ENCODE results near the gene LRP5. TPM values are rescaled to one million over a fixed set of nuclear protein-coding genes. Genes with fewer than 3 reads are reported as not detected.

LRP5 gene
- total and polyA plus RNA-seq, 7 donors: 18.0 to 63.1 (median 28.9) TPM

DNA sequence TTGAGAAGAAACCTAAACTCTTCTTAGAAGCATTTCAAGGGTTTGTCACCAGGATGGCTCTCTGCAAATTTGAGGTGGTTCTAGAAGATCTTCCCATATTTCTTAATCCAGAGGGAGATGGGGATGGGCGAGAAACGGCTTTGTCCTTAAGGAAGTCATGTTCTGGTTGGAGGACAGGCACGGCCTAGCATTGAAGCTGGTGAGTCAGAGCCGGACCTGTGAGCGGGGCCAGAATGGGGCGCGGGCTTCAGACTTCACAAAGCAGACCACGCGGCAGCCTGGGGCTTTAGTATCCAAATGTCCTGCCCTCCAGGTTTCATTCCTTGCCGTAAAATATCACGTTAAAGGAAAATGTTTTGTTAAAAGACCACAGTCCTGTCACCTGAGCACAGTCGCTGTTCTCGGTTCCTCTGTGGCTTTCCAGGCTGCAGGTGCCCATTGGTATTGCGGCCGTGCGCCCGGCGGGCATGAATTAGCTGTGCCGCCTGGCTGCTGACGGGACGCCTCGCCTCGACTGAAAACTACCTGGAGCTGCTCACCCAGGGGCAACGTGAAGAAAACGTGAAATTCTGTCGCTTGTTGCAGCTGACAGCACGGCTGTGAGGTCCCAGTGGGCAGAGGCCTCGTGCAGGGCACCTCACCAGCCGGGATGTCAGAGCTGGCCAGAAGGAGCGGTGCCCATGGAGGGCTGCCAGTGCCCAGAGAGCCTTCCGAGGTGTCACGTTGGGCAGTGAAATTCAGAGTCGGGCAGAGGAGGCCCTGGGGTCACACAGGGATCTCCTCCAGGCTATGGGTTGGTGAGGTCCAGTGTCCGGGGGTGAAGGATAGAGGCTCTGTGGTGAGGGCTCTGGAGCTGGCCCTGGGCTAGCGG is 59.0 kb downstream of the LRP5 start:
- no peak for DNase-seq
- no peaks in the 10 kb centered on the region for H3K9me3 ChIP-seq
- TF ChIP-seq POLR2AphosphoS5 (IDR thresholded peaks at IDR 0.05) (no peak), POLR2A (IDR thresholded peaks at IDR 0.05) (no peak), EP300 (IDR thresholded peaks at IDR 0.05) (no peak)
- TF ChIP-seq, protein P1, sequence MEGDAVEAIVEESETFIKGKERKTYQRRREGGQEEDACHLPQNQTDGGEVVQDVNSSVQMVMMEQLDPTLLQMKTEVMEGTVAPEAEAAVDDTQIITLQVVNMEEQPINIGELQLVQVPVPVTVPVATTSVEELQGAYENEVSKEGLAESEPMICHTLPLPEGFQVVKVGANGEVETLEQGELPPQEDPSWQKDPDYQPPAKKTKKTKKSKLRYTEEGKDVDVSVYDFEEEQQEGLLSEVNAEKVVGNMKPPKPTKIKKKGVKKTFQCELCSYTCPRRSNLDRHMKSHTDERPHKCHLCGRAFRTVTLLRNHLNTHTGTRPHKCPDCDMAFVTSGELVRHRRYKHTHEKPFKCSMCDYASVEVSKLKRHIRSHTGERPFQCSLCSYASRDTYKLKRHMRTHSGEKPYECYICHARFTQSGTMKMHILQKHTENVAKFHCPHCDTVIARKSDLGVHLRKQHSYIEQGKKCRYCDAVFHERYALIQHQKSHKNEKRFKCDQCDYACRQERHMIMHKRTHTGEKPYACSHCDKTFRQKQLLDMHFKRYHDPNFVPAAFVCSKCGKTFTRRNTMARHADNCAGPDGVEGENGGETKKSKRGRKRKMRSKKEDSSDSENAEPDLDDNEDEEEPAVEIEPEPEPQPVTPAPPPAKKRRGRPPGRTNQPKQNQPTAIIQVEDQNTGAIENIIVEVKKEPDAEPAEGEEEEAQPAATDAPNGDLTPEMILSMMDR (IDR thresholded peaks at IDR 0.05): no peak
- H3K4me3 ChIP-seq: no peak overlapping the region
- peak overlapping the region; percentile 87 to 92 (median 90) for H3K27ac ChIP-seq
- H3K36me3 ChIP-seq: peaks cover 0 to 14% (median 9%) of the 10 kb centered on the region in 4 donors
- peaks cover 0 to 69% (median 66%) of the 10 kb centered on the region in 4 donors for H3K4me1 ChIP-seq
- intact Hi-C loops (cut with DNase I): loop anchor here (2.0 kb wide), 1 partner anchor 17 kb away; no protein-coding TSS in a partner anchor
- 78 to 92% methylated on average over 35 of the region's 35 CpGs for WGBS, 2 donors
- no peaks in the 10 kb centered on the region for H3K27me3 ChIP-seq

DNA sequence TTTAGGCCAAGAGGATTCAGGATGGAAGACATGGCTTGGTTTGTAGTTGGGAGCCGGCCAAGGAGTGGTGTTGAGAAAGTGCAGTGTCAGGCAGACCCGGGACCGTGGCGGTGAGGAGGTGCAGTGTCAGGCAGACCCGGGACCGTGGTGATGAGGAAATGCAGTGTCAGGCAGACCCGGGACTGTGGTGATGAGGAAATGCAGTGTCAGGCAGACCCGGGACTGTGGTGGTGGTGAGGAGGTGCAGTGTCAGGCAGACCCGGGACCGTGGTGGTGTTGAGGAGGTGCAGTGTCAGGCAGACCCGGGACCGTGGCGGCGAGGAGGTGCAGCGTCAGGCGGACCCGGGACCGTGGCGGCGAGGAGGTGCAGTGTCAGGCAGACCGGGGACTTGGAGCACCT is 59.7 kb downstream of the LRP5 start:
- DNase-seq: peak; percentile 87
- intact Hi-C loops (cut with DNase I): no loop called here
- 80 to 89% methylated on average over 21 of the region's 21 CpGs for WGBS, 2 donors
- H3K9me3 ChIP-seq: no peaks in the 10 kb centered on the region
- H3K36me3 ChIP-seq: peaks cover 0 to 8% (median 5%) of the 10 kb centered on the region in 4 donors
- H3K4me3 ChIP-seq: no peak overlapping the region
- H3K4me1 ChIP-seq: peaks cover 0 to 74% (median 68%) of the 10 kb centered on the region in 4 donors
- H3K27ac ChIP-seq: peak overlapping the region; percentile 87 to 92 (median 90)
- TF ChIP-seq POLR2AphosphoS5 (IDR thresholded peaks at IDR 0.05) (peak in 1 of 4 donors; percentile 17), EP300 (IDR thresholded peaks at IDR 0.05) (no peak)
- no peaks in the 10 kb centered on the region for H3K27me3 ChIP-seq

DNA sequence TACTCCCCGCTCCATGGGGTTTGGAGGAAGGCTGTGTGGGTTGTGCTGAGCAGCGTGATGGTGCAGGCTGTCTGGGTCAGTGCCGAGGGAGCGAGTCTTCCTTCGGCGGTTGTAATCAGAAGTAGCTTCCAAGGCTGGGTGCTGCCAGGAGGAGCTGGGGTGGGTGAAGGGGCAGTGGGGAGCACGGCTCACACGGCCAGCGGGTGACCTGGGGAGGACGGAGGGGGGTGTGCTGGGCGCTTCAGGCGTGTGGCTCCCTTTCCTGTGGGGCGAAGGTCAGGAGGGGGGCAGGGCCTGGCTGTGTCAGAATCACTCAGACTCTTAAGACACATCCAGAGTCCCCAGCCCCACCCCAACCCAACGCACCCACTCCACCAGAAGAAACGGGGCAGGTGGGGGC is 60.2 kb downstream of the LRP5 start:
- no peaks in the 10 kb centered on the region for H3K9me3 ChIP-seq
- no peaks in the 10 kb centered on the region for H3K27me3 ChIP-seq
- H3K27ac ChIP-seq: peak overlapping the region; percentile 87 to 92 (median 90)
- WGBS, 2 donors: 50 to 81% methylated on average over 15 of the region's 15 CpGs
- DNase-seq: no peak
- H3K4me3 ChIP-seq: no peak overlapping the region
- H3K4me1 ChIP-seq: peaks cover 0 to 79% (median 73%) of the 10 kb centered on the region in 4 donors
- H3K36me3 ChIP-seq: peaks cover 0 to 4% (median 1%) of the 10 kb centered on the region in 4 donors
- intact Hi-C loops (cut with DNase I): no loop called here
- TF ChIP-seq POLR2A (IDR thresholded peaks at IDR 0.05) (no peak), EP300 (IDR thresholded peaks at IDR 0.05) (no peak), POLR2AphosphoS5 (IDR thresholded peaks at IDR 0.05) (no peak)
- TF ChIP-seq, protein P1 (IDR thresholded peaks at IDR 0.05): no peak

DNA sequence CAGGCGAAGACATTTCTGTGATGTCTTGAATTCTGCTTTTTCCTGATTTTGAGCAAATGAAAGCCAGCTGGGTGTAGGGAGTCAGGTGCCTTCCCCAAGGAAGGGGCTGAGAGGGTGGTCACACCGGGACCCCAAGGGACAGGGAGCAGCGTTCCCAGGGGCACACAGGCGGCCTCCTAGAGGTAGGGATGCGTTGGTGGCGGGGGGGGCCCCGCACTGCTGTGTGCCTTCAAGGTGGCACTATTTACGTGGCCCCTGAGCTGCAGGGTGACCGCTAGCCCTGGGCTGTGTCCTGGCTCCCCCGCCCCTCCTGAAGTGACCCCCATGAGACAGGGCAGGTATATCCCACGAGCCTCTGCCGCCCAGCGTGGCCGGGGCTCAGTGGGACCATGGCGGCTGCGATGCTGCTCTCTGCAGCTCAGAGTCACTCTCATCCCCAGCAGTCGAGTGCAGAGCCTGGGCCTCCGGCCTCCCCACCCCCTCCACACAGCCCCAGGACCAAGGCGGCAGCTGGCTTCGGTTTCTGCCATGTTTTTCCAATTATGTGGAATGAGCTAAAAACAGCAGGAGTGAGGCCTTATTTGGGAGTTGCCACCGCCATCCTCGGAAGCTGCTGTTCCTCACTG is 60.9 kb downstream of the LRP5 start:
- Histone ChIP-seq H3K27me3 (no peaks in the 10 kb centered on the region), H3K4me1 (peaks cover 0 to 86% (median 78%) of the 10 kb centered on the region in 4 donors), H3K4me3 (peak overlapping the region in 1 of 4 donors; percentile 15), H3K27ac (peak overlapping the region; percentile 87 to 92 (median 90)), H3K9me3 (no peaks in the 10 kb centered on the region), H3K36me3 (peaks cover 0 to 1% (median 0%) of the 10 kb centered on the region in 4 donors)
- 78 to 80% methylated on average over 22 of the region's 22 CpGs for WGBS, 2 donors
- TF ChIP-seq, protein P1 (IDR thresholded peaks at IDR 0.05): no peak
- TF ChIP-seq POLR2A (IDR thresholded peaks at IDR 0.05) (no peak), POLR2AphosphoS5 (IDR thresholded peaks at IDR 0.05) (no peak), EP300 (IDR thresholded peaks at IDR 0.05) (no peak)
- intact Hi-C loops (cut with DNase I): no loop called here
- DNase-seq: no peak
